ENCODE measurements around the gene ZNF230.
A peak's percentile ranks its signal among the peaks of the same experiment; 100 is the strongest.

The ZNF230 gene

DNA sequence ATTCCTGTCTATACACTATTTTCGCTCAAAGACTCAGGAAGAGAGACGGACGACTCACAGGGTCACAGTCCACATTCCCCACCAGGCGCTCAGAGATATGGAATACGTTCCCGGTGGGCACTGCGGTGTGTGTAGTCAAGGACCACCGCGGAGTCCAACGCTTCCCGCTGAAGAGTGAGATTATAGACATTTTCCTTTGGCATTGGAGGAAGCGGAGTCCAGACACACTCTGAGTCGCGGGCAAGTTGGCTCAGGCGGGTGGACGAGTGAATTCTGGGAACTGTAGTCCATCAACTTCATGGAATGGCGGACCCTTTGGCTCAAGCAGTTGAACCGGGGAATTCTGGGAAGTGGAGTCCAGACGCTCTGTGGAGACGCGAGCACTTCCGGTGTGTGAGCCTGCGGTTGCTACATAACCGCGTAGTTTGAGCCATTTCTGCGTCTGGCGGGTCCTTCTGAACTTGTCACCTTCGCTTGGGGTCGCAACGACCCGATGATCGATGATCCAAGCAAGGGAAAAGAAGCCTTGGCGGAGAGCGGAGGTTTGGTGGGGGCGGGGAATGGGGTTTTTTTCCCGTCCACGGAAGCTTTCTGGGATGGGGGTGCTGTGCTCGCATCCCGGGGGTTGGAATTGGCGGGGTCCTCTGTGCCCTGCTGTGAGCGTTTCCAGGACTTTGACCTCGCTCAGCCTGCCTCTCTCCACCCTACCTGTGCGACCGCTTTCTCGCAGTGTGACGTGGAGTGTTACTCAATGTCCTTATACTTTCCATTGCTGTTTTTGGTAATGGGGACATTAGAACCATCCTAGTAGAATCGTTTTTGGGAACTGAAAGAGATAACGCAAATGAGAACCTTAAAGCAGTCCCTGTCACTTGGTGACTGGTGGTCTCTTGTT lies at the start of gene ZNF230:
TSS of gene ZNF230 (plus strand) at position 392 of the 895 bp plus-strand sequence. CDS start 4,122 bp downstream, outside the sequence.
- peak; percentile 76 to 81 for DNase-seq (ENCODE audit: low read depth in 2 of 2)

DNA sequence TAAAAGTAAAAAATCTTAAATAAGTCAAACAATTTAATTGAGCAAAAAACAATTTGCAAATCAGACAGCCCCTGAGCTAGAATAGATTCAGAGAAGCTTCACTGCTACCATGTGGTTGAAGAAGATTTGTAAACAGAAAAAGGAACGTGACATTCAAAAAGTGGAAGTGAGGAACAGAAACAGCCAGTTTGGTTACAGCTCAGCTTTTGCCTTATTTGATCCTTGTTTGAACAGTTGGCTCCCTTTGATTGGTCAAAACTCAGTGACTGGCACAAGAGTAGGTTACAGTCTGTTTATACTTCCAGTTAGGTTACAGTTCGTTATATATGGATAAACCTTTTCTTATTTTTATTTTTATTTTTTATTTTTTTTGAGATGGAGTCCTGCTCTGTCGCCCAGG lies 45.9 kb upstream of the ZNF230 start:
- DNase-seq (ENCODE audit: low read depth in 2 of 2), result no peak

DNA sequence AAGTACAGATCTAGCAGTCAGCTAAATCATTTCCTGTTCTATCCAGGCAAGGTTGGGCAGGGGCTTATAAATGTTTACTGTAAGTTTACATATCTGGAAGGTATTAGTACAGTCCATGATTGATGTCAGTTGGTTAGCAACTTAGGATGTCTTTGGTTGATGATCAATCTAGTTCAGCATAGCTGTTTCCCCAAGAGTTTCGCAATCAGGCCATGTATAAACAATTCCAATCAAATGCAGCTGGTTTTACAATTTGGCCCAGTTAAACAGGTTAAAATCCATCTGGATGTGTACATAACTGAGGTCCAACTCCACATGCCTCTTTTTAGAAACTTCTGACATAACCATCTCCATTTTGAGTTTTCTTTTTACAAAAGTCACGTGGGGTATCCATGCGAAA lies 44.9 kb upstream of the ZNF230 start:
- no peak for DNase-seq (ENCODE audit: low read depth in 2 of 2)

DNA sequence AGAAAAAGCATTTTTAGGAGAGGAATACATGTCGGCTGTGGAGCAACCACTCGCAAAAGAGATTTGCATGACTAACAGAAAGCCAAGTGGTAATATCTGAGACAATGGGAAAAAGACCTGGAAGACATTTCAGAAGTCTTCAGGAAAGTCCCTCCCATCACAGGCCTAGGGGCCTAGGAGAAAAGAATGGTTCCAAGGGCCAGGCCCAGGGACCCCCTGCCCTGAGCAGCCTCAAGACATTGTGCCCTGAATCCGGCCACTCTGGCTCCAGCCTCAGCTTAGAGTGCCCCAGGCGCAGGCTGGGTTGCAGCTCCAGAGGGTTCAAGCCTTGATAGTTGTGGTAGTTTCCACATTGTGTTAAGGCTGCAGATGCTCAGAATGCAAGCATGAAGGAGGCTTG lies 42.3 kb upstream of the ZNF230 start:
- no peak for DNase-seq (ENCODE audit: low read depth in 2 of 2)

DNA sequence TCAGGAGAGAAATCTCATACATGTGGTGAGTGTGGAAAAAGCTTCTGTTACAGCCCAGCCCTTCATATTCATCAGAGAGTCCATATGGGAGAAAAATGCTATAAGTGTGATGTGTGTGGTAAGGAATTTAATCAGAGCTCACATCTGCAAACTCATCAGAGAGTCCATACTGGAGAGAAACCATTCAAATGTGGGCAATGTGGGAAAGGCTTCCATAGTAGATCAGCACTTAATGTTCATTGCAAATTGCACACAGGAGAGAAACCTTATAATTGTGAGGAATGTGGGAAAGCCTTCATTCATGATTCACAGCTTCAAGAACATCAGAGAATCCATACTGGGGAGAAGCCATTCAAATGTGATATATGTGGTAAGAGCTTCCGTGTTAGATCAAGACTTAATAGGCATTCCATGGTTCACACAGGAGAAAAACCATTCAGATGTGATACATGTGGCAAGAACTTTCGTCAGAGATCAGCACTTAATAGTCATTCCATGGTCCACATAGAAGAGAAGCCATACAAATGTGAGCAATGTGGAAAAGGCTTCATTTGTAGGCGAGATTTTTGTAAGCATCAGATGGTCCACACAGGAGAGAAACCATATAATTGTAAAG lies 36.6 kb upstream of the ZNF230 start:
- no peak for DNase-seq (ENCODE audit: low read depth in 2 of 2)

GRCh38 chr19:43976732-43977131 lies 26.0 kb upstream of the ZNF230 start:
- DNase-seq (ENCODE audit: low read depth in 2 of 2), result no peak

DNA sequence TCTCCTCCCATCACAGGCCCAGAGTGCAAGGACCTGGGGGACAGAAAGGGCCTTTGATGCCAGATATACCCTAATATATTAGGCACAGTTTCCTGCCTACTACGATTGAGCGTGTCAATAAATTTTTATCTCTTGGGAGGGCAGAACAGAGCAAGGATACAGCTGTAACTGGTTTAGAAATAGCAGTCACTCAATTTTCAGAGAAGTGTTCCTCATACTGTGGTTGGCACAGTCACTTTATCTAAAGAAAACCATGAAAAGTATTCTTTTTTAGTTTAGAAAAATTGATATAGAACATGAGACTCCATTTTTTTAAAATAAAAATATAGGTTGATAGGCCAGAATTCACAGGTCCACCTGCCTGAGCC lies 19.2 kb upstream of the ZNF230 start:
- no peak for DNase-seq (ENCODE audit: low read depth in 2 of 2)

GRCh38 chr19:43983912-43984686 lies 18.7 kb upstream of the ZNF230 start, which contains the start of gene ZNF155:
TSS of gene ZNF155 (plus strand) at chr19:43984188. CDS start at chr19:43988544, 4,356 bp downstream.
- peak; percentile 53 to 55 for DNase-seq (ENCODE audit: low read depth in 2 of 2)

DNA sequence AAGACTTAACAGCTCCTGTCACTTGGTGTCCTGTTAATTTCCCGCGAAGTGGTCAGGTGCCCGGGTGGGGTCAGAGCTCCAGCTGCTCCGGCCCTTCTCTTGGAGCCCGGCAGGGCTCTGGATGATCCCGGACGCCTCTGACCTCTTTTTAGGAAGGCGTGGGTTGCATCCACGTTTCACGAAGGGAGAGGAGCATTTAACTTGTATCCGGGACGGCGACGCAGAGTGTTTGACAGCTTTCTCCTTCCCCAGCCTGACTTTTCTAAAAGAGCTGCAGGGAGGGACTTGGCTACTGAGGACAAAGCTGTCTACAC lies 18.1 kb upstream of the ZNF230 start:
- DNase-seq (ENCODE audit: low read depth in 2 of 2), result no peak

- no peak for DNase-seq (ENCODE audit: low read depth in 2 of 2)
These were observed 5.0 kb upstream of the ZNF230 start for GRCh38 chr19:43997631-43998290.

GRCh38 chr19:44002212-44002565 lies 568 bp upstream of the ZNF230 start:
- no peak for DNase-seq (ENCODE audit: low read depth in 2 of 2)

GRCh38 chr19:44003461-44004009 lies 778 bp downstream of the ZNF230 start:
- no peak for DNase-seq (ENCODE audit: low read depth in 2 of 2)

DNA sequence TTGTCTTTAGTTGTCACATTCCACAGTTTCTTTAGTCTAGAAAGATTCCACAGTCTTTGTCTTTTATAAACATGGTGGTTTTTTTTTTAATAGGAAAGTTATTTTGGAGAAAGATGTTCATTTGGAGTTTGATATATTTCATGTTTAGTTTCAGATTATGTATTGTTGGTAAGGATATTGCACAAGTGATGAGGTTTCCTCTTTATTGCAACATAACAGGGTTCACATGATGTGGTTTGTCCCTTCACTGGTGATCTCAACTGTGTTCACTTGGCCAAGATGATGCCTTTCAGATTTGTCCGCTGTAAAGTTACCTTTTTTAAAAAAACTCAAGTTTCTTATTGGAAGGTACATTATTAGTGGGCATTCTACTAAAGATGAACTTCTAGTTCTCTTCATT lies 3.2 kb downstream of the ZNF230 start:
- DNase-seq (ENCODE audit: low read depth in 2 of 2), result no peak

GRCh38 chr19:44007473-44007872 lies 4.7 kb downstream of the ZNF230 start:
- DNase-seq (ENCODE audit: low read depth in 2 of 2), result no peak

- DNase-seq (ENCODE audit: low read depth in 2 of 2), result no peak
These were observed 7.7 kb downstream of the ZNF230 start for GRCh38 chr19:44010468-44010867.

DNA sequence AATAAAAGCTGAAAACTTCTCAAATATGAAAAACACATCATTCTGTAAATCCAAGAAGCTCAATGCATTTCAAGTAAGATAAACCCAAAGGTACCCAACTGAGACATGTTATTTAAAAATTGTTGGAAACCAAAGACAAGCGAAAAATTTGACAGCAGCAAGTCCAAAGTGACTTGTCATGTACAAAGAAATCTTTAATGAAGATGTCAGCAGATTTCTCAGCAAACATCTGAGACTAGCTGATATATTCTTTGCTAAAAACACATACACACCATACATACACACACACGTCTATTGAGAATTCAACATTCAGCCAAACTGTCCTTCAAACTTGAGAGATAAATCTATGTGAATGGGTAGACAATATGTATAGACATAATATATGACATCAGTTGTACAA lies 16.7 kb downstream of the ZNF230 start:
- no peak for DNase-seq (ENCODE audit: low read depth in 2 of 2)

DNA sequence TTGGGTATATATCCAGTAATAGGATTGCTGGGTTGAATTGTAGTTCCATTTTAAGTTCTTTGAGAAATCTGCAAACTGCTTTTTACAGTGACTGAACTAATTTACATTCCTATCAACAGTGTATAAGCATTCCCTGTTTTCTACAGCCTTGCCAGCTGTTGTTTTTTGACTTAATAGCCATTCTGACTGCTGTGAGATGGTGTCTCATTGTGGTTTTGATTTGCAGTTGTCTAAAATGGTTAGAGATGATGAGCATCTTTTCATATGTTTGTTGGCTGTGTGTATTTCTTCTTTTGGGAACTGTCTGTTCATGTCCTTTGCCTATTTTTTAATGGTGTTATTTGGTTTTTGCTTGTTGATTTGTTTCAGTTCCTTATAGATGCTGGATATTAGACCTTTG lies 18.5 kb downstream of the ZNF230 start:
- no peak for DNase-seq (ENCODE audit: low read depth in 2 of 2)

- DNase-seq (ENCODE audit: low read depth in 2 of 2), result no peak
These were observed 22.1 kb downstream of the ZNF230 start for GRCh38 chr19:44024900-44025216.

- DNase-seq (ENCODE audit: low read depth in 2 of 2), result peak; percentile 63 to 78
These were observed 22.6 kb downstream of the ZNF230 start, which contains the start of gene ZNF222 for GRCh38 chr19:44025217-44025936. TSS of gene ZNF222 (plus strand) at chr19:44025379. CDS start at chr19:44025437, 58 bp downstream.

DNA sequence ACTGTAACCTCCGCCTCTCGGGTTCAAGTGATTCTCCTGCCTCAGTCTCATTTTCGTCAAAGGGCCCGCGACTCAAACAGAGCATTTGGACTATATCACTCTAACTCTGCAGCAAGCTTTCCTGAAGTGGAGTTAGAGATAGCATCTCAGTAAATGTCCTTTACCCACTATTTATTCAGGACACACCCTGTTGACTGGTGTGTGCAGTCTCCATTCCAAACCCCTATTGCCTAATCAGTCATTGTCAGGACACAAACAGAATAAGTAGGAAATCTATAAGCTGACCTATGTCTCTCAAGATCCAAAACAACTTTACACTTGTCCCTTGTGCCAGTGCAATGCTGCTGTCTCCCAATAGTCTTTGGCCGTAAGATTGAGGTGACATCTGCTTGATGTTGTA lies 23.9 kb downstream of the ZNF230 start:
- DNase-seq (ENCODE audit: low read depth in 2 of 2), result no peak

DNA sequence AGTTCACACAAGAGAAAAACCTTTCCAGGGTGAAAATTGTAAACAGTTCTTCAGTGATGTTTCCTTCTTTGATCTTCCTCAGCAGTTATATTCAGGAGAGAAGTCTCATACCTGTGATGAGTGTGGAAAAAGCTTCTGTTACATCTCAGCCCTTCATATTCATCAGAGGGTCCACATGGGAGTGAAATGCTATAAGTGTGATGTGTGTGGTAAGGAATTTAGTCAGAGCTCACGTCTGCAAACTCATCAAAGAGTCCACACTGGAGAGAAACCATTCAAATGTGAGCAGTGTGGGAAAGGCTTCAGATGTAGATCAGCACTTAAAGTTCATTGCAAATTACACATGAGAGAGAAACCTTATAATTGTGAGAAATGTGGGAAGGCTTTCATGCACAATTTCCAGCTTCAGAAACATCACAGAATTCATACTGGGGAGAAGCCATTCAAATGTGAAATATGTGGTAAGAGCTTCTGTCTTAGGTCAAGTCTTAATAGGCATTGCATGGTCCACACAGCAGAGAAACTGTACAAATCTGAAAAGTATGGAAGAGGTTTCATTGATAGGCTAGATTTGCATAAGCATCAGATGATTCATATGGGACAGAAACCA lies 29.3 kb downstream of the ZNF230 start:
- DNase-seq (ENCODE audit: low read depth in 2 of 2), result no peak
